HG03558 (cell line): ENCODE measurements around the gene DISC1.
"Not testable (repeated sequence)": the region's sequence is repeated elsewhere in the genome, so short reads cannot be mapped to it uniquely, and the experiment has no call there.

Source experiments
- ATAC-seq: cut with Tn5 transposase; IDR thresholded peaks from one replicate; pipeline ENCODE4 v1.9.1; 2021; ENCODE audit warnings: moderate number of reproducible peaks; ENCODE audit not compliant: unreplicated experiment; ENCODE audit errors: extremely low read depth

DISC1 gene

GRCh38 chr1:231757759-231758158 is 131.2 kb downstream of the DISC1 start:
- no peak for ATAC-seq

DNA sequence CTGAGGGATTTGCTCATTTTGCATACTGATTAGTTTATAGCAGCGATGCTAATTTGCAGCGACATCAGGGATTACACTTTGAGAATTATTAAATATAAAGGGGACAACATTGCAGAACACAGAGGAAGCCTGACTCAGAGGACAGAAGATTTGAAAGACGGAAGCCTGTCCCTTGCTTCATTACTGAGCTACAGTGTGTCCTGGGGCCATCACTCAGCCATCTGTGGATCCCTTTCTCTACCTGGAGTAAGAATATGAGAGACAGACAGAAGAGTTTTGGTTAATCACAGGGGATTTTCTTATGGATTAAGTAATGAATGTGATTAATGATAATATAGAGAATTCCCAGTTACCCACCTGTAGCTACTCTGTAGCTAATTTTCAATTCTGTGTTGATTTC is 134.7 kb downstream of the DISC1 start:
- ATAC-seq: no peak

- no peak for ATAC-seq
These were observed 135.4 kb downstream of the DISC1 start for GRCh38 chr1:231761747-231762541.

- ATAC-seq: no peak
These were observed 136.9 kb downstream of the DISC1 start for GRCh38 chr1:231763456-231763855.

DNA sequence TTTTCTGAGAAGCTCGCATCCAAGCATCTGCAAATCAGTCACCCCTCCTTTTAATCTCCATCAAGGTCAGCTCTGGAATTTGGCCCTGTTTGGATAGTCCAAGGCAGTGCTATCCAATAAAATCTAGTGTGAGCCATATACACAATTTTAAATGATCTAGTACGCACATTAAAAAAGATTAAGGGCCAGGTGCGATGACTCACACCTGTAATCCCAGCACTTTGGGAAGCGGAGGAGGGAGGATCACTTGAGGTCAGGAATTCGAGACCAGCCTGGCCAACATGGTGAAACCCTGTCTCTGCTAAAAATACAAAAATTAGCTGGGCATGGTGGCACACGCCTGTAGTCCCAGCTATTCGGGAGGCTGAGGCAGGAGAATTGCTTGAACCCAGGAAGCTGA is 139.2 kb downstream of the DISC1 start:
- ATAC-seq: not testable (repeated sequence)

DNA sequence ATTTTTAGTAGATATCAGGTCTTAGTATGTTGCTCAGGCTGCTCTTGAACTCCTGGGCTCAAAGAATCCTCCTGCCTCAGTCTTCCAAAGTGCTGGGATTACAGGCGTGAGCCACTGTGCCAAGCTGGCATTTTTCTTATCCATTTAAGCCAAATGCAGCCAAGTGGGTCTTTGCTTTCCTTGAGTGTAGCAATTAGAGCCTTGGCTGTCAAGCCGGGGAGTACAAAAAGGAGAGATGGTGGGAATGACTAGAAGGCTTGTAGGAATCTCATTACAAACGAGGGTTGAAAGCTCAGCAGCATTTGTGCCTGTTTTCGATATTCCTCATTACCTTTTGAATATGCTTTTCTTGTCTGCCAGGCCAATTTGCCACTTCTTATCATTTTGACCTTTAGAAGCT is 140.9 kb downstream of the DISC1 start:
- no peak for ATAC-seq

- ATAC-seq: no peak
These were observed 141.8 kb downstream of the DISC1 start for GRCh38 chr1:231768416-231768815.

GRCh38 chr1:231770506-231771175 is 144.1 kb downstream of the DISC1 start:
- no peak for ATAC-seq

GRCh38 chr1:231774719-231775335 is 148.2 kb downstream of the DISC1 start:
- no peak for ATAC-seq

GRCh38 chr1:231776010-231776756 is 149.6 kb downstream of the DISC1 start:
- ATAC-seq: no peak

DNA sequence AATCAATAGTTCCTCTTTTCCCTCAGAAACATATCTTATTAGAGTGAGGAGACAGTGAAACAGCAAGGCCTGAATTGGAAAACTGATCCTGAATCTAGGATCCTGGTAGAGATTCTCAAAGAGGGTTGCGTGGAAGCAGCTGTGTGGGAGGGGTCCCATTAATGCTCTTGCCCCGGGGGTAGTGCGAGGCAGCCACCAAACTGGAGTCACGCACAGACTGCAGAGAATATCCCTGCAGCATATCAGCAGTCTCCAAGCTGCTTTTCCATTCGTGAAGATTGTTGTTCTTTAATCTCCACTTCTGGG is 150.1 kb downstream of the DISC1 start:
- no peak for ATAC-seq

DNA sequence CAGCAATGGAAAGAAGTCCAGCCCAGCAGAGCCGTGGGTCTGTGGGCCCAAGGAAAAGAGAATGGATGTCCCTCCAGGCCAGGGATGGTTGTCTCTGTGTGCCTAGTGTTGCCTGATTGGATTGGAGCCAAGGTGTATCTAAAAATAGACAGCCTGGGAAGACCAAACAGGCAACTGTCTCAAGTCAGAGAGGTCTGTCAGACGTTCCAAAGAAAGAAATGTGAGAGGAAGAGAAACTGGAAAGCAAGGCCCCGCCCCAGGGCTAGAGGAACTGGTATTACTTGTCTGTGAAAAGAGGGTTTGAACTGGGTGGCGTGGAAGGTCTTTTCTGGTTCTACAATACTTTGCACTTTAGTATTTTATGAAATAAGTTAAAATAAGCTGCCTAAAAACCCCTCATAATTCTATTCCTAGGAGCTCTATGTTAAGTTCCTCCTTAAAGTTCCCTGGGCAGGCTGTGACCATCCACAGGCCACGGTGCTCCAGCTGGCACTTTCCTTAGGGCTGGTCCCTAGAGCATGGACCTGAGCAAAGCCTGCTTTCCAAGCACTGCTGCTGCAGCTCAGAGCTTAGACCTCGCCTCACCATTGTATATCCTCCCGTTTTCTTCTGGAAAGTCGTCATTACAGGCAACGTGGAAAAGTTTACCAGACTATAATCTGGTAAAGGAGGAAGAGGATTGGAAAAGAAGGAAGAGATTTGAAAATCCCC is 151.6 kb downstream of the DISC1 start:
- ATAC-seq: no peak

DNA sequence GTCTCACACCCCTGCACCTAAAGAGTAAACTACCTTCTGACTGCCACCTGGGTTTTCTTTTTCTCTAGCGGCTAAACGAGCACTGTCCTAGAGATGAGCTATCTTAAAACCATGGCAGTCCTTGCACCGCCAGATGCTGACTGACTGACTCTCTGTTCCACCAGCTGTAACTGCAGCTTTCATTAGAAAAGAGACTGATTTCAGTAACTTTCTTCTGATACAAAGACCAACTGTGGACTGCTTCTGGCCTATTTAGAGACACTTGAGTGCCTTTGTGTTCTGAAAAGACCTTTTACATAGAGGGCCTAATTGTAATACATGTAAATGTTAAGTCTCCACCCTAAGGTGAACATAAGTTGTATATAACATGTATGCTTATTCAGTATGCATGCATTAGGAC is 152.5 kb downstream of the DISC1 start:
- ATAC-seq: no peak

DNA sequence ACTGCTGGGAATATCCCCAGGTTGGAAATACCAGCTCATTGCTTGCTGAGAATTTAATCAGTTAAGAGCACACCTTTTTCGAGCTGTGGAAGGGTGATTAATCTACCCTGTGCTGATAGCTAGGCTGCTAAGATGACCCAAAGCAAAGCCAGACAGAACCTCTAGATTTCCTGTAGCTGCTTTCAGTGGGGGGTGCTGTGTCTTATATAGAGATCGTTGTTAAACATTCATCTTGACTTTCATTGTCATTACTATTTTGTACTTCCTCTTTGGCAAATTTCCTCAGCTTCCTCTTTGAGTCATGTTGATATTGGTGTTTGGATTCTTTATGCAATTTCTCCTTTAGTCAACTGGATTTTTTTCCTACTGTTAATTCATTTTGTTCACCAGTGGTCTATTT is 155.3 kb downstream of the DISC1 start:
- no peak for ATAC-seq

- not testable (repeated sequence) for ATAC-seq
These were observed 158.5 kb downstream of the DISC1 start for GRCh38 chr1:231785073-231785472.

DNA sequence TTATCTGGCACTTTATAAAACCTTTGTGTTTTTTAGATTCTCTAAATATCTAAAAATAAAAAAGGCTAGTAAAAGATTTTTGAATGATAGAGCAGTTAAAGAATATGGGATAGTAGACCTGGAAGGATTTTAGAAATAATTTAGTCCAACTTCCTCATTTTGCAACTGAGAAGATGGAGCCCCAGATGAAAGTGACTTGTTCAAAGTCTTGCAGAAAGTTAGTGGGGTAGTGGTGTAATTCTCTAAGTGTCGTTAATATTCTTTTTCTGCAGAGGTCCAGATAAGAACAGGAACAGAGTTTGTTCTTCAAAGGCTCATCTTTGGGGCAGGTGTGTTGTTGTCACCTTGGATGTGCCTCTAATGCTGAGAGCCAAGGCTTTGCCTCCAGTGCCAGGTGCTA is 159.5 kb downstream of the DISC1 start:
- ATAC-seq: no peak

DNA sequence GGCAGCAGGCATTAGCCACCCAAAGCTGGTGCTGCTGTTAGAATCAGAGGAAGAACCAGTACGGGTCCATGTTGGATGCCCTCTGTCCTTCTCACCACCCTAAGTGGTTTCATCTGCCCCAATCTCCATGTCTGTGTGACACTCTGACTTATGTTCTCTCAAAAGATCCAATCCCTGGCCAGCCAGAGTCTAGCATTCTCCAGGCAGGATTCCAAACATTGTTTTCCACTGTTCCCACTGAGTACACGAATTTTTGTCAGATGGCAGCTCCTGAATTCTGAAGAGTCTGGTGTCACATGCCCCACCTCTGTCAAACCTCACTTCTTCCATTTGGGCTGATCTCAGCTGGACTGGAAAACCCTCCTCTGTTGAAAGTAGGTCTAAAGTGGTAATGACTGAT is 166.0 kb downstream of the DISC1 start:
- ATAC-seq: no peak

- no peak for ATAC-seq
These were observed 167.3 kb downstream of the DISC1 start for GRCh38 chr1:231793893-231794292.

- ATAC-seq: no peak
These were observed 169.6 kb downstream of the DISC1 start for GRCh38 chr1:231796141-231796540.

- no peak for ATAC-seq
These were observed 172.9 kb downstream of the DISC1 start for GRCh38 chr1:231799363-231799986.
